HG03575 (cell line): ENCODE measurements around the gene FAM13A.
A peak's percentile ranks its signal among the peaks of the same experiment; 100 is the strongest.

ENCODE experiments used
- ATAC-seq: cut with Tn5 transposase; IDR thresholded peaks from one replicate; pipeline ENCODE4 v1.9.1; 2021; ENCODE audit not compliant: unreplicated experiment, insufficient number of reproducible peaks, low FRiP score; ENCODE audit errors: extremely low read depth

FAM13A gene

GRCh38 chr4:88825931-88826330, 231.1 kb downstream of the FAM13A start:
- ATAC-seq = no peak

DNA sequence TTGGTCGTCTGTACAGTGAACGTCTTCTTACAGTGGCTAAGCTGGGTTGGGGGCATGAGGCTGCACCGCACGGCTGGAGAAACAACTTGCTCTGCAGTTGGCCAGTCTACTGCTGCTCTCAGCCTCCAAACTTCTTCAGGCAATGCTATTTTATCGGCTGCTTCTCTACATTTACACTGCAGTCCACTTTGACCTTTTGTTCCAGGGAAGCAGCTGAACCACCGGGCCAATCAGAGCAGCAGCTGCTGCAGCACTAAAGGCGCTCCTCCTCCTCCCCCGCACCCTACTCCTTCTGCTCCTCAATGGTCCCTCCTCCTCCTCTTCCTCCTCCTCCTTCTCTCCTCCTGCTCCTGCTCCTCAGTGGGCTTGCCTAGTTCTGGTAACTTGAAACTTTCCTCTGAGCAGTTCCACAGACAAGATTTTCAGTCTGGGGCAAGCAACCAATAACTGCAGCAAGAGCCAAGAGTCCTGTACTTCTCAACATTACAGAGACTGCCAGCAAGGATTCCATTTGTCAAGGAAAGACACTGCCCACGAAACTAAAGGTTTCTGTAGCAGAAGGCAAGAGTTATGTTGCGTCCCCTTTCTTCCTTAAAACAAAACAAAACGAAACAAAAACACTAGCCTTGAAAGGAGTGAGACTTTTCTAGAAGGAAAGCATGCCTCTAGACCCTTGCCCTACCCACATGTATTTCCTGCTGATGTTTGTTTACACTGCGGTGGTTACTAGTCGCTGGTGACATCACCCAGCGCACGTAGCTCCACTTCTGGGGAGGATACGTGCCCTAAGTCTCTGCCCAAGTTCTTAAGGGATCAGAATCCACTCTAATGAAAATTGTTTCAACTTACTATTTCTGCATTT, 233.7 kb downstream of the FAM13A start:
- ATAC-seq = peak; percentile 94

- no peak for ATAC-seq
Observed at GRCh38 chr4:88822034-88822789, 234.8 kb downstream of the FAM13A start.

DNA sequence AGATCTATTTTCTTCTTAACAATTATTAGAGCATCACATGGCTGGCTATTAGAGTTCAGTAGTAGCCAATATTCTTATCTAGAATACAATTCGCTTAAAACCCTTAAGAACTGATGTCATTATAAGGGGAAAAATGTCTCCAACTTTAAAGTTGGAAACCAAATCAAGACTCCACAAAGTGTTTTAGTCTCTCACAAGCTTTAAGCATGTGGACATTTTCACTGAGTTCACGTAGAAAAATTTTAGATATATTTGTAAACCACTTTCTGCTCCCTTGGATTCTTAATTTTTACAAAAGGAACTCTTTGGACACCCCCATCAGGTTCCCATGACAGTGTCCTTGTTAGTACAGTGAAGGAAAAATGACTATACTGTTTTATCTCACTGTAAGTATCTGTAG, 235.5 kb downstream of the FAM13A start:
- no peak for ATAC-seq

GRCh38 chr4:88820698-88821415, 236.1 kb downstream of the FAM13A start:
- ATAC-seq = no peak

DNA sequence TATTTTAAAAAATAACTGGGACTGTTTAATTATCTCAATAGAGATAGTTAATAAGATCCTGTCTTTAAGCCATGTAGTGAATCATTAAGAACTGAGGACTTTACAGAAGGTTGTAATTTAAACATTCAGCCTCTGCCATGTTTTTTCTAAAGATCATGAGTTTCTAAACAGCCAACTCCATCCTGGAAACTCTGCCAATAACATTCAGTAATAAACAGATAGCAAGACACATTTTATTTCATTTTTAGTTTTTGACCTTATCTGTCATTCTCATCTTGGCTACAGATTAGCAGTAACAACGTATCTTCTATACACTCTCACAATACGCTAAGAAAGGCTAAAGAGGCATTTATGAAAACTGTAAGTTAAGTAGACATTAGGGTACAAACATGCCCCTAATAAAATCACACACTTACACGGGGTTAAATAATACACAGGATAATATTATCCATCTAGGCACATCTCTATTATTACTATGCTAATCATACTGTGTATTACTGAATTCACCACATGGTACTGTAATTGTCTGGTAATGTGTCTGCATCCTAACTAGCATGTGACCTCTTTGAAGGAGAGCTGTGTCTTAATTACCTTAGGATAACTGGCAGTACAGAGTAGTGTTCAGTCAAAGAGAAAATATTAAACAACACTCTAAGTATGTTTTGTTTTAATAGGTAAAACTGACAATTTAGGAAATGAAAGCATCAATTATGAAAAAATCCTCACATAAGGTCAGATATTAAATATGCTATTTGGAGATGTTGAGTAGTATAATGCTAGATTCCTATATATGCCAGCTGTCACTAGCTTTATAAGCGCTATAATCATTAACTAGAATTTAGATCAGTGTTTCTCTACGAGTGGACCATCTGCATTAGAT, 236.9 kb downstream of the FAM13A start:
- ATAC-seq = no peak

DNA sequence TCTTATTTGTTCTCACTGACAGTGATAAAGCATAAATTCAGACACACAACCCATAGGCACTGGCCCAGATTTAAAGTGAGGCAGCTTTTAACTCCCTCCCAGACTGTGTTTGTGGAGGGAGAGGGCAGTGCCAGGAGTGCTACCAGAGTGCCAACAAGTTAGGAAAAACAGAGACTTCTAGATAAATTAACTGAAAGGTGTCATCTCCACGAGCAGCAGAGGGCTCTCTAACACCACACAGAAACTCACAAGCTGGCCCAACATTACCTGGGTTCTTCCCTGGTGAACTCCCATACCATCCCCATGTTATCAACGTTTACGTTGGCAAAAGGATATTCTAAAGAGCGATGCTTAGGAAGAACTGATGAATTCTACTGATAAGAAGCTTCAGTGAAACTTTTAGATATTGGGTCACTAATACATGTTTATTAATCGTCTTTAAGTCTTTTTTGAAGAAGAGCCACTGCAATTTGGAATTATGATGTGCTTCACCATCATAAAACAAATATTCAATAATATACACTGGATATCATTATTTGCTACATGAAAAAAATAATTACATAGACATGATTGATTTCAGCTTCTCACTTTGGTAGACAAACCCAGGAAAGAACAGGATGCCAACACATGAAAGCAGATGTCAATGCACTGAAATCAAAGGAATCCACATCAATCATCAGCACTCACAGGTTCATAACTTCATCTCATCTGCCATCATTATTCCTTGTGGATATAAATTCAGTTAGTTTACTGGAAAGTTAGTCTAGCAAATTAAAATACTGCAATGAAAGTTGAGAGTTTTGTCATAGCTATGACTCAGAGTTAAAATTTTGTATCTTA, 238.1 kb downstream of the FAM13A start:
- ATAC-seq = no peak

- ATAC-seq = no peak
Observed at GRCh38 chr4:88817740-88818139, 239.2 kb downstream of the FAM13A start.

GRCh38 chr4:88816360-88816759, 240.6 kb downstream of the FAM13A start:
- ATAC-seq = no peak

- ATAC-seq = no peak
Observed at GRCh38 chr4:88814043-88814617, 242.9 kb downstream of the FAM13A start.

DNA sequence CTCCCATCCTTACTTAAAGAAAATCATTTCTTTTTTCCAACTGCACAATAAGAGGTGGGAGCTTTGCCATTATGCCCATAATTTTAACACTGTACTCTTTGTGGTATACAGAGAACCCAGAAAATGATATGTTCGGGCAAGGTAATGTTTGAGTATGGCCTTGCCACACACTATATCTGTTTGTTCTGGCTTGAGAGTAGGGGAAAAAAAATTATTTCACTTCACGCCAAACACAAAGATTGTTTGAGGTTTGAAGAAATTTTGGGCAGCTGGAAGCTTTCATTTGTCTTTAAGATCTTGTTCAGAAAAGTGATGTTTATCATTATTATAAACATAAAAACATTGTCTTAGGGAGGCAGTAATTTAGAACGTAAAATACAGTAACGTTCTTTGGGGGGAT, 244.0 kb downstream of the FAM13A start:
- no peak for ATAC-seq

GRCh38 chr4:88812420-88812819, 244.6 kb downstream of the FAM13A start:
- ATAC-seq = no peak

DNA sequence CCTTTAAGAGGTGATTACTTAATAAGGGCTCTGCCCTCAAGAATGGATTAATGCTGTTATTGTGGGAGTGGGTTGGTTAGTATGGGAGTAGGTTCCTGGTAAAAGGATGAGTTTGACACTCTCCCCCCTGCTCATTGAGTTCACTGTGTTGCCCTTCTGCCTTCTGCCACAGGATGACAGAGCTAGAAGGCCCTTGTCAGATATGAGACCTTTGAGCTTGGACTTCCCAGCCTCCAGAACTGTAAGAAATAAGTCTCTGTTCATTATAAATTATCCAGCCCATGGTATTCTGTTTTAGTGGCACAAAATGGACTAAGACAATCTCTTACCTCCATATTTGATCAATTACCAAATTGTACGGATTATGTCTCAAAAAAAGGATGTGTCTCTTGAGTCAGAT, 245.1 kb downstream of the FAM13A start:
- ATAC-seq = no peak

- ATAC-seq = no peak
Observed at GRCh38 chr4:88810325-88810724, 246.7 kb downstream of the FAM13A start.

- ATAC-seq = no peak
Observed at GRCh38 chr4:88809576-88810219, 247.3 kb downstream of the FAM13A start.

DNA sequence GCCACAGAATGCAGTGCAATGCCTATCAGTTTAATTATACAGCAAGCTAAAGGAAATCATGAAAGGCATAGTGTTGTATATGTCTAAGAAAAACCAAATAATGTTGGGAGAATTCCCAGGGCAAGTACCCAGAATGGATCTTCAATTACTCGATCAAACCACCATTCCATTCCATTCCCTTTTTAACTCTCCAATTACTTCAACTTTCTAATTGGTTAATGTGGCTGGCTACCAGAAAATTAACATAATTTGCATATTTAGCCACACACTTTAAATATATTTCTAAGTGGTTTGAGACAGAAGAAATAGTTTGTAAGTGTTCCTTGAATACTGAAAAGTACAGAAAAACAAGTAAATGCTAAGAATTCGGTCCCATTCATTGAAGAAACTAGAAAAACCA, 247.9 kb downstream of the FAM13A start:
- no peak for ATAC-seq

GRCh38 chr4:88807499-88807898, 249.5 kb downstream of the FAM13A start:
- ATAC-seq = no peak
